GM06990 (cell line): ENCODE data around the gene MRPL30.

Experiments used
- DNase-seq: peaks from one replicate; pipeline ENCODE4 v3.0.0-alpha.2; 2011; ENCODE audit not compliant: insufficient read length; ENCODE audit errors: extremely low read depth
- H3K27me3 ChIP-seq: replicated peaks from 2 replicates; pipeline ENCODE4 v1.6.0; 2011; ENCODE audit warnings: low read length; ENCODE audit not compliant: control insufficient read depth, insufficient read depth
- H3K36me3 ChIP-seq: 2 replicates; pipeline ENCODE4 v1.5.1; 2011; ENCODE audit warnings: low read length; ENCODE audit not compliant: control insufficient read depth, insufficient read depth
- H3K4me3 ChIP-seq: replicated peaks from 2 replicates; pipeline ENCODE4 v1.5.1; 2011; ENCODE audit warnings: low read depth, mild to moderate bottlenecking, control low read depth, low read length
- TF ChIP-seq, protein P1 (sequence below): IDR thresholded peaks from 2 replicates; pipeline ENCODE4 v1.5.1; 2011; ENCODE audit warnings: low read length, control low read depth, mild to moderate bottlenecking, inconsistent platforms; ENCODE audit not compliant: insufficient read depth, poor library complexity, severe bottlenecking

The MRPL30 gene

DNA sequence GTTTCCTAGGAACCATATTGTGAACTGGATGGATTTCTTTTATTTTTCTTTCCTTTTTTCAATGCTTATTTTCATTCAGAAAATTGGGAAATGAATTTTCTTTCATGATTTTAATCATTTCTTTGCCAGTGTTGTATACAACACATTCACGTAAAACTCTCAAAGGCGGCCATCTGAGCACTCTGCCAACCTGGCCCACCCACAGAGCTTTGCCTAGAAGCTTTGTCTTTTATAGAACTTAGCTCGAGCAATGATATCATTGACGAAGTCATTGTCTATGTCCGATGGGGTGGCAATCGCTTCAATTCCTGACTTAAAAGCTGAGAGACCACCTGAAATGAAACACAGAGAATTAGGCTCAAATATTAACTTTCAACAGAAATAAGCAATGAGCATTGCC lies 61.2 kb downstream of the MRPL30 start:
- H3K36me3 ChIP-seq, result no peaks in the 10 kb centered on the region
- H3K4me3 ChIP-seq, result no peak overlapping the region
- DNase-seq, result no peak
- no peaks in the 10 kb centered on the region for H3K27me3 ChIP-seq
- TF ChIP-seq, protein P1, sequence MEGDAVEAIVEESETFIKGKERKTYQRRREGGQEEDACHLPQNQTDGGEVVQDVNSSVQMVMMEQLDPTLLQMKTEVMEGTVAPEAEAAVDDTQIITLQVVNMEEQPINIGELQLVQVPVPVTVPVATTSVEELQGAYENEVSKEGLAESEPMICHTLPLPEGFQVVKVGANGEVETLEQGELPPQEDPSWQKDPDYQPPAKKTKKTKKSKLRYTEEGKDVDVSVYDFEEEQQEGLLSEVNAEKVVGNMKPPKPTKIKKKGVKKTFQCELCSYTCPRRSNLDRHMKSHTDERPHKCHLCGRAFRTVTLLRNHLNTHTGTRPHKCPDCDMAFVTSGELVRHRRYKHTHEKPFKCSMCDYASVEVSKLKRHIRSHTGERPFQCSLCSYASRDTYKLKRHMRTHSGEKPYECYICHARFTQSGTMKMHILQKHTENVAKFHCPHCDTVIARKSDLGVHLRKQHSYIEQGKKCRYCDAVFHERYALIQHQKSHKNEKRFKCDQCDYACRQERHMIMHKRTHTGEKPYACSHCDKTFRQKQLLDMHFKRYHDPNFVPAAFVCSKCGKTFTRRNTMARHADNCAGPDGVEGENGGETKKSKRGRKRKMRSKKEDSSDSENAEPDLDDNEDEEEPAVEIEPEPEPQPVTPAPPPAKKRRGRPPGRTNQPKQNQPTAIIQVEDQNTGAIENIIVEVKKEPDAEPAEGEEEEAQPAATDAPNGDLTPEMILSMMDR, result no peak
